ENCODE data around the gene ISM2. TPM values are rescaled to one million over a fixed set of nuclear protein-coding genes. Genes with fewer than 3 reads are reported as not detected.

Gene ISM2
- total and polyA plus RNA-seq, 2 donors (not counting 1 experiment from before 2014, with no cell fraction given), result 0.30 TPM; not detected in 1

DNA sequence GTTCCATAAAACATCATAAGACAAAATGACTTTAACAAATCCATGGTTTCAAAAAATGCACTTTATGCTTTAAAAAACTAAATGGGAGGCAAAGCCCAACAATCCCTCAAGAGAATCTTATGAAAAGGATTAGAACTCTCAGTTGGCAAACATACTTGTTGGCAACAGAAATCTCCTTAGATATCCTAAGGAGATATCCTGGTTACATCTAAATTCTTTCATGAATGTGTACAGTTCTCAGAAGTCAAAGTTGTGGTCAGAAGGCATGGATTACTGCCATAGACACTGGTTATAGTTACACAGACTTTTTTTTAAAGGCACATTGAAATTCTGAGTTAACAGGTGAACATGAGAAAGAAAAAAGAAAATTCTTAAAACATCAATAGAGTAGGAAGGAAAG is 17.5 kb upstream of the ISM2 start:
- Histone ChIP-seq H3K4me3 (ENCODE audit: control extremely low read depth in 1 of 5, extremely low read depth in 1 of 5, insufficient read depth in 1 of 5, low read depth in 2 of 5, low read length in 4 of 5) (no peak overlapping the region), H3K27me3 (replicated peaks in 1 of 4; ENCODE audit: control extremely low read depth in 1 of 4, control insufficient read depth in 3 of 4, insufficient read depth in 4 of 4, low read length in 3 of 4) (no peaks in the 10 kb centered on the region), H3K9me3 (ENCODE audit: control extremely low read depth in 1 of 3, control insufficient read depth in 2 of 3, insufficient read depth in 1 of 3, low read length in 2 of 3) (no peaks in the 10 kb centered on the region), H2AFZ (ENCODE audit: insufficient read depth, low read depth, low read length, poor library complexity, severe bottlenecking) (no peak overlapping the region), H4K20me1 (ENCODE audit: control insufficient read depth, insufficient read depth, low read length, poor library complexity, severe bottlenecking) (peaks cover 8% of the 10 kb centered on the region), H3K79me2 (ENCODE audit: control insufficient read depth, insufficient read depth, low read length) (no peaks in the 10 kb centered on the region), H3K27ac (ENCODE audit: low read length in 2 of 2) (no peak overlapping the region), H3K4me1 (ENCODE audit: control insufficient read depth in 2 of 2, insufficient read depth in 2 of 2, low read length in 2 of 2) (no peaks in the 10 kb centered on the region), H3K4me2 (replicated peaks; ENCODE audit: low read depth, low read length, poor library complexity, severe bottlenecking) (no peak overlapping the region), H3K36me3 (replicated peaks in 1 of 2; ENCODE audit: control extremely low read depth in 1 of 2, control insufficient read depth in 1 of 2, extremely low read depth in 1 of 2, insufficient read depth in 2 of 2, low read length in 1 of 2) (peaks cover 22 to 73% of the 10 kb centered on the region in 2 experiments), H3K9ac (ENCODE audit: low read length) (no peak overlapping the region)
- DNase-seq (no peak), ATAC-seq (ENCODE audit: low read depth) (no peak)
- intact Hi-C loops (cut with micrococcal nuclease), result no loop called here
- H3K27me3 Mint-ChIP-seq, result no peaks in the 10 kb centered on the region
- no peak overlapping the region for H3K4me3 Mint-ChIP-seq
- ChIA-PET POLR2A (no interaction called here), CTCF (no interaction called here)
- TF ChIP-seq, protein P1, sequence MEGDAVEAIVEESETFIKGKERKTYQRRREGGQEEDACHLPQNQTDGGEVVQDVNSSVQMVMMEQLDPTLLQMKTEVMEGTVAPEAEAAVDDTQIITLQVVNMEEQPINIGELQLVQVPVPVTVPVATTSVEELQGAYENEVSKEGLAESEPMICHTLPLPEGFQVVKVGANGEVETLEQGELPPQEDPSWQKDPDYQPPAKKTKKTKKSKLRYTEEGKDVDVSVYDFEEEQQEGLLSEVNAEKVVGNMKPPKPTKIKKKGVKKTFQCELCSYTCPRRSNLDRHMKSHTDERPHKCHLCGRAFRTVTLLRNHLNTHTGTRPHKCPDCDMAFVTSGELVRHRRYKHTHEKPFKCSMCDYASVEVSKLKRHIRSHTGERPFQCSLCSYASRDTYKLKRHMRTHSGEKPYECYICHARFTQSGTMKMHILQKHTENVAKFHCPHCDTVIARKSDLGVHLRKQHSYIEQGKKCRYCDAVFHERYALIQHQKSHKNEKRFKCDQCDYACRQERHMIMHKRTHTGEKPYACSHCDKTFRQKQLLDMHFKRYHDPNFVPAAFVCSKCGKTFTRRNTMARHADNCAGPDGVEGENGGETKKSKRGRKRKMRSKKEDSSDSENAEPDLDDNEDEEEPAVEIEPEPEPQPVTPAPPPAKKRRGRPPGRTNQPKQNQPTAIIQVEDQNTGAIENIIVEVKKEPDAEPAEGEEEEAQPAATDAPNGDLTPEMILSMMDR (IDR thresholded peaks at IDR 0.05), result no peak
- no peak for TF ChIP-seq EZH2 (IDR thresholded peaks at IDR 0.05; ENCODE audit: borderline replicate concordance, insufficient read depth, low read depth, low read length, poor library complexity, severe bottlenecking)
- H3K4me1 Mint-ChIP-seq, result no peaks in the 10 kb centered on the region
- H3K27ac Mint-ChIP-seq, result no peak overlapping the region
- H3K9me3 Mint-ChIP-seq (ENCODE audit: insufficient read depth), result no peaks in the 10 kb centered on the region

DNA sequence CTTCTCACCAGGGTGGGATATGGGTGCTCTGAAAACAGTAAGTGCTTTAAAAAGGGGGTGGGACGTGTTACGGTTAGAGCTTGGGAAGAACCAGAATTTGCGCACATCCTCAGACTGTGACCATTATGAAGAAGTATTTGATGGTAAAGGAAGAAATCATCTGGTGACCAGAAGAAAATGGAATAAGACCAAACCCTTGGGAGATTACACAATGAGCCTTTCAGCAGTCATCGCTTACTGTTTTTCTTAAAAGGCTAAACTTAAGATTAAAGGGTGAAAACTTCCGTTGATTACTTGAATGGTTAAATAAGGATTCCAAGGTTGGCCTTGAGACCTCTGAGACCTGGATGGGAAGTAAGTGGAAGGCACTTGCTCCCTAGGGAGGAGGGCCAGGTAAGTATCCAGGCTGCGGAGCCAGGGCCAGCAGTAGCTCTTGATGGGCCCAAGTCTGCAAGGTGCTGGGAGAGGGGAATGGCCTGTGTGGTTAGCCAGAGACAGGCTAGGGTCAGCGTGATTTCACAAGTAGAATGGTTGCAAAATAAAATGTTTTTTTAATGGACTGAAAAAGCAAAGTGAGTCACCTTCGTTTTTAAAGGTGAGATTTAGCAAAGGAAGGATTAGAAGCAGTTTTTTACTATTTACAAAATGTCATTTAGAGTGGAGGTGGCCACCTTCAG is 13.0 kb upstream of the ISM2 start:
- Histone ChIP-seq H3K79me2 (ENCODE audit: control insufficient read depth, insufficient read depth, low read length) (no peaks in the 10 kb centered on the region), H3K36me3 (replicated peaks in 1 of 2; ENCODE audit: control extremely low read depth in 1 of 2, control insufficient read depth in 1 of 2, extremely low read depth in 1 of 2, insufficient read depth in 2 of 2, low read length in 1 of 2) (peaks cover 9 to 66% of the 10 kb centered on the region in 2 experiments), H3K4me2 (replicated peaks; ENCODE audit: low read depth, low read length, poor library complexity, severe bottlenecking) (no peak overlapping the region), H3K4me1 (ENCODE audit: control insufficient read depth in 2 of 2, insufficient read depth in 2 of 2, low read length in 2 of 2) (no peaks in the 10 kb centered on the region), H2AFZ (ENCODE audit: insufficient read depth, low read depth, low read length, poor library complexity, severe bottlenecking) (no peak overlapping the region), H3K9me3 (ENCODE audit: control extremely low read depth in 1 of 3, control insufficient read depth in 2 of 3, insufficient read depth in 1 of 3, low read length in 2 of 3) (no peaks in the 10 kb centered on the region), H4K20me1 (ENCODE audit: control insufficient read depth, insufficient read depth, low read length, poor library complexity, severe bottlenecking) (no peaks in the 10 kb centered on the region), H3K27ac (ENCODE audit: low read length in 2 of 2) (no peak overlapping the region), H3K4me3 (ENCODE audit: control extremely low read depth in 1 of 5, extremely low read depth in 1 of 5, insufficient read depth in 1 of 5, low read depth in 2 of 5, low read length in 4 of 5) (no peak overlapping the region), H3K27me3 (replicated peaks in 1 of 4; ENCODE audit: control extremely low read depth in 1 of 4, control insufficient read depth in 3 of 4, insufficient read depth in 4 of 4, low read length in 3 of 4) (no peaks in the 10 kb centered on the region), H3K9ac (ENCODE audit: low read length) (no peak overlapping the region)
- no peaks in the 10 kb centered on the region for H3K9me3 Mint-ChIP-seq (ENCODE audit: insufficient read depth)
- 96% methylated on average over 7 of the region's 8 CpGs for WGBS (ENCODE audit: insufficient coverage)
- intact Hi-C loops (cut with micrococcal nuclease), result no loop called here
- no peaks in the 10 kb centered on the region for H3K4me1 Mint-ChIP-seq
- TF ChIP-seq, protein P1 (IDR thresholded peaks at IDR 0.05), result no peak
- no peak for TF ChIP-seq EZH2 (IDR thresholded peaks at IDR 0.05; ENCODE audit: borderline replicate concordance, insufficient read depth, low read depth, low read length, poor library complexity, severe bottlenecking)
- H3K27me3 Mint-ChIP-seq, result no peaks in the 10 kb centered on the region
- CTCF ChIA-PET, result no interaction called here
- POLR2A ChIA-PET, result no interaction called here
- DNase-seq (no peak), ATAC-seq (ENCODE audit: low read depth) (no peak)
- H3K27ac Mint-ChIP-seq, result no peak overlapping the region
- H3K4me3 Mint-ChIP-seq, result no peak overlapping the region
